H1 (cell line): ENCODE data around the gene ADIPOR1. TPM values are rescaled to one million over a fixed set of nuclear protein-coding genes. Genes with fewer than 3 reads are reported as not detected.

Source experiments
- CBX8 ChIP-seq: fragments of 300-800, 300-1000 bp; sonication (generic); IDR thresholded peaks from 2 replicates; pipeline ENCODE4 v1.7.1; 2016; ENCODE audit warnings: low read depth, low read length, borderline replicate concordance
- CEBPB ChIP-seq: IDR thresholded peaks from 2 replicates; pipeline ENCODE4 v1.6.1; 2012; ENCODE audit warnings: low read depth, low read length
- CHD2 ChIP-seq: IDR thresholded peaks from 2 replicates; pipeline ENCODE4 v1.6.1; 2012; ENCODE audit warnings: low read length, improper control_type of control experiment
- POLR2AphosphoS5 ChIP-seq: IDR thresholded peaks from 2 replicates; pipeline ENCODE4 v1.6.1; 2011; ENCODE audit warnings: low read depth, low read length
- SP2 ChIP-seq: IDR thresholded peaks from 2 replicates; pipeline ENCODE4 v1.6.1; 2012; ENCODE audit warnings: mild to moderate bottlenecking, low read length, inconsistent platforms
- polyA plus RNA-seq, 7 experiments: library from polyadenylated mRNA; depleted of rRNA in 3 of 7; stranded (reverse) in 5 of 7; unstranded in 2 of 7; fragments of >200 nt in 5 of 7; fragments of 200-250 nt in 2 of 7; gene quantifications; 1 replicate in 5 of 7; 2 replicates in 1 of 7; 4 replicates in 1 of 7; pipeline versions ENCODE4 v1.2.1 to v1.2.3, GENCODE V29; 2011 to 2013; ENCODE audit warnings: missing spikeins in 2 of 7, mixed read lengths in 2 of 7
- total RNA-seq: library from RNA; stranded (reverse); fragmentation: NEBNext Ultra II Directional; extraction: Animal tissue kit (Norgen Biotek cat#: 25700); gene quantifications from 2 replicates; pipeline ENCODE4 v1.2.1, GENCODE V29; 2021
- TF ChIP-seq, protein P1 (sequence below): IDR thresholded peaks from 2 replicates; pipeline ENCODE4 v1.6.1; 2012; ENCODE audit warnings: low read length, inconsistent platforms

Gene ADIPOR1
- total and polyA plus RNA-seq, 2 of the 8 experiments (the other 6 are each of a cell fraction or from before 2014, with no cell fraction given), result 69.8 to 118 TPM

DNA sequence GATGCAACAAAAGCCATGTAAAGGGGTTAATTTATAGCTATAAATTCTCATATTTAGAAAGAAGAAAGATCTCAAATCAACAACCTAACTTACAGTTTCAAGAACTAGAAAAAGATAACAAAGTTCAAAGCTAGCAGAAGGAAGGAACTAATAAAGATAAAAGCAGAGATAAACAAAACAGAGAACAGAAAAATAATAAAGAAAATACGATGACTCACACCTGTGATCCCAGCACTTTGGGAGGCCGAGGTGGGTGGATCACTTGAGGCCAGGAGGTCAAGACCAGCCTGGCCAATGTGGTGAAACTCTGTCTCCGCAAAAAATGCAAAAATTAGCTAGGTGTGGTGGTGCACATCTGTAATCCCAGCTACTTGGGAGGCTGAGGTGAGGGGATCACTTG lies 36.6 kb upstream of the ADIPOR1 start (continued):
- TF ChIP-seq CBX8, result no peak
- no peak for TF ChIP-seq CEBPB
- no peak for TF ChIP-seq CHD2
- TF ChIP-seq, protein P1, sequence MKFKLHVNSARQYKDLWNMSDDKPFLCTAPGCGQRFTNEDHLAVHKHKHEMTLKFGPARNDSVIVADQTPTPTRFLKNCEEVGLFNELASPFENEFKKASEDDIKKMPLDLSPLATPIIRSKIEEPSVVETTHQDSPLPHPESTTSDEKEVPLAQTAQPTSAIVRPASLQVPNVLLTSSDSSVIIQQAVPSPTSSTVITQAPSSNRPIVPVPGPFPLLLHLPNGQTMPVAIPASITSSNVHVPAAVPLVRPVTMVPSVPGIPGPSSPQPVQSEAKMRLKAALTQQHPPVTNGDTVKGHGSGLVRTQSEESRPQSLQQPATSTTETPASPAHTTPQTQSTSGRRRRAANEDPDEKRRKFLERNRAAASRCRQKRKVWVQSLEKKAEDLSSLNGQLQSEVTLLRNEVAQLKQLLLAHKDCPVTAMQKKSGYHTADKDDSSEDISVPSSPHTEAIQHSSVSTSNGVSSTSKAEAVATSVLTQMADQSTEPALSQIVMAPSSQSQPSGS, result no peak
- no peak for TF ChIP-seq SP2
- TF ChIP-seq POLR2AphosphoS5, result no peak
- TF ChIP-seq, all 59 proteins: peak for 0
